IMR-90 (cell line): ENCODE data around the gene NCKAP5. TPM values are rescaled to one million over a fixed set of nuclear protein-coding genes. Genes with fewer than 3 reads are reported as not detected.

ENCODE experiments used
- ATAC-seq: fragments of 200-7000 bp; cut with Tn5 transposase; 2 replicates; pipeline ENCODE4 v1.9.1; 2020; ENCODE audit warnings: low read depth, mild to moderate bottlenecking, moderate library complexity
- BruUV-seq: library from RNA; stranded (reverse); fragments of 400-500 nt; replicated peaks from 2 replicates; lab custom pipeline; 2021; lab: Mats Ljungman, UMichigan
- CTCF ChIA-PET: fragments of 300-600 bp; formaldehyde crosslinking; extraction: SDS; loops from one replicate; lab custom pipeline; 2021; ENCODE audit warnings: antibody characterized with exemption; lab: Yijun Ruan, JAX
- POLR2A ChIA-PET: fragments of 300-600 bp; sonication (Branson Sonifier 250); formaldehyde crosslinking; loops from one replicate; lab custom pipeline; 2022; ENCODE audit warnings: antibody characterized with exemption; ENCODE audit not compliant: unreplicated experiment; lab: Charles Lee
- DNase-seq: peaks from one replicate; pipeline ENCODE4 v3.0.0; 2013
- H2AFZ ChIP-seq: replicated peaks from 2 replicates; pipeline ENCODE3; 2013; ENCODE audit warnings: low read length, mild to moderate bottlenecking; ENCODE audit not compliant: poor library complexity
- H2AK5ac ChIP-seq: 2 replicates; pipeline ENCODE4 v1.6.1; 2013; ENCODE audit warnings: low read depth, low read length, inconsistent platforms
- H2AK9ac ChIP-seq: replicated peaks from 2 replicates; pipeline ENCODE3; 2013; ENCODE audit warnings: mild to moderate bottlenecking, low read depth, low read length, moderate library complexity; ENCODE audit not compliant: poor library complexity
- H2BK120ac ChIP-seq: 2 replicates; pipeline ENCODE4 v1.6.1; 2013; ENCODE audit warnings: low read depth, low read length, inconsistent platforms
- H2BK15ac ChIP-seq: 3 replicates; pipeline ENCODE4 v1.6.1; 2013; ENCODE audit warnings: low read depth, low read length, inconsistent platforms
- H2BK20ac ChIP-seq: 2 replicates; pipeline ENCODE4 v1.6.1; 2013; ENCODE audit warnings: low read depth, mild to moderate bottlenecking, inconsistent platforms, low read length, moderate library complexity
- H2BK5ac ChIP-seq: 2 replicates; pipeline ENCODE4 v1.6.1; 2013; ENCODE audit warnings: mild to moderate bottlenecking, low read depth, low read length, inconsistent platforms; ENCODE audit not compliant: poor library complexity, severe bottlenecking
- H3K14ac ChIP-seq: replicated peaks from 2 replicates; pipeline ENCODE4 v1.6.1; 2013; ENCODE audit warnings: low read depth, low read length, inconsistent platforms
- H3K18ac ChIP-seq: 2 replicates; pipeline ENCODE4 v1.6.1; 2013; ENCODE audit warnings: low read depth, low read length, control low read depth
- H3K23ac ChIP-seq: 2 replicates; pipeline ENCODE4 v1.6.1; 2013; ENCODE audit warnings: low read depth, low read length, inconsistent platforms
- H3K27ac ChIP-seq: 2 replicates; pipeline ENCODE4 v1.5.1; 2013; ENCODE audit warnings: mild to moderate bottlenecking, control low read depth, low read length; ENCODE audit not compliant: insufficient read depth
- H3K27me3 ChIP-seq: 2 replicates; pipeline ENCODE4 v1.6.1; 2013; ENCODE audit warnings: low read length; ENCODE audit not compliant: control insufficient read depth, insufficient read depth
- H3K36me3 ChIP-seq: 2 replicates; pipeline ENCODE4 v1.6.1; 2013; ENCODE audit warnings: low read length, mixed read lengths; ENCODE audit not compliant: control insufficient read depth, insufficient read depth
- H3K4ac ChIP-seq: 2 replicates; pipeline ENCODE4 v1.6.1; 2013; ENCODE audit warnings: low read depth, low read length, inconsistent platforms
- H3K4me1 ChIP-seq: 2 replicates; pipeline ENCODE4 v1.6.1; 2013; ENCODE audit warnings: low read length, mixed read lengths; ENCODE audit not compliant: control insufficient read depth, insufficient read depth
- H3K4me2 ChIP-seq: 2 replicates; pipeline ENCODE4 v1.6.1; 2013; ENCODE audit warnings: low read depth, mild to moderate bottlenecking, control low read depth, low read length, moderate library complexity
- H3K4me3 ChIP-seq: 2 replicates; pipeline ENCODE4 v1.5.1; 2013; ENCODE audit warnings: low read depth, mild to moderate bottlenecking, control low read depth, low read length, moderate library complexity; ENCODE audit not compliant: insufficient read depth
- H3K56ac ChIP-seq: 2 replicates; pipeline ENCODE4 v1.6.1; 2013; ENCODE audit warnings: low read length, inconsistent platforms; ENCODE audit not compliant: insufficient read depth; ENCODE audit errors: extremely low read depth
- H3K79me1 ChIP-seq, 2 experiments: 2 replicates each; pipeline ENCODE4 v1.6.1; 2013; ENCODE audit warnings: low read length in 2 of 2, inconsistent platforms in 1 of 2, low read depth in 1 of 2
- H3K9ac ChIP-seq: 2 replicates; pipeline ENCODE4 v1.6.1; 2013; ENCODE audit warnings: low read depth, low read length, control low read depth
- H3K9me1 ChIP-seq: 2 replicates; pipeline ENCODE4 v1.6.1; 2013; ENCODE audit warnings: low read length, inconsistent platforms; ENCODE audit not compliant: insufficient read depth
- H3K9me3 ChIP-seq: 2 replicates; pipeline ENCODE4 v1.6.1; 2013; ENCODE audit warnings: low read length; ENCODE audit not compliant: control insufficient read depth, insufficient read depth
- H4K20me1 ChIP-seq: 2 replicates; pipeline ENCODE4 v1.6.1; 2013; ENCODE audit warnings: low read length, inconsistent platforms; ENCODE audit not compliant: insufficient read depth
- H4K5ac ChIP-seq: 2 replicates; pipeline ENCODE4 v1.6.1; 2013; ENCODE audit warnings: mild to moderate bottlenecking, low read depth, low read length, control low read depth
- H4K8ac ChIP-seq, 2 experiments: 2 replicates each; pipeline ENCODE4 v1.6.1; 2013; ENCODE audit warnings: low read depth in 2 of 2, low read length in 2 of 2, control low read depth in 1 of 2, inconsistent platforms in 1 of 2
- H4K91ac ChIP-seq: 2 replicates; pipeline ENCODE4 v1.6.1; 2013; ENCODE audit warnings: low read depth, low read length, inconsistent platforms; ENCODE audit not compliant: insufficient read depth
- BHLHE40 ChIP-seq: fragments of 150-350 bp; IDR thresholded peaks from 2 replicates; pipeline ENCODE4 v1.6.1; 2016; ENCODE audit warnings: mild to moderate bottlenecking, low read depth, low read length
- CEBPB ChIP-seq: IDR thresholded peaks from 2 replicates; pipeline ENCODE4 v1.6.1; 2012; ENCODE audit warnings: low read depth, low read length, improper control_type of control experiment
- CHD1 ChIP-seq: IDR thresholded peaks from 2 replicates; pipeline ENCODE4 v1.6.1; 2012; ENCODE audit warnings: low read depth, low read length, improper control_type of control experiment
- CTCF ChIP-seq: conservative IDR thresholded peaks from 2 replicates; pipeline ENCODE4 v1.5.1; 2012; ENCODE audit warnings: mild to moderate bottlenecking, low read depth, low read length, improper control_type of control experiment
- FOS ChIP-seq: fragments of 150-350 bp; IDR thresholded peaks from 2 replicates; pipeline ENCODE4 v1.6.1; 2016; ENCODE audit warnings: low read depth, low read length
- MAFK ChIP-seq: IDR thresholded peaks from 2 replicates; pipeline ENCODE4 v1.6.1; 2012; ENCODE audit warnings: low read depth, low read length, improper control_type of control experiment
- MAZ ChIP-seq: IDR thresholded peaks from 2 replicates; pipeline ENCODE4 v1.6.1; 2012; ENCODE audit warnings: low read depth, mild to moderate bottlenecking, low read length, improper control_type of control experiment, moderate library complexity, borderline replicate concordance
- MXI1 ChIP-seq: IDR thresholded peaks from 2 replicates; pipeline ENCODE4 v1.6.1; 2012; ENCODE audit warnings: low read depth, mild to moderate bottlenecking, low read length, moderate library complexity, borderline replicate concordance
- POLR2A ChIP-seq: IDR thresholded peaks from 2 replicates; pipeline ENCODE4 v1.6.1; 2012; ENCODE audit warnings: mild to moderate bottlenecking, low read depth, low read length
- RAD21 ChIP-seq: IDR thresholded peaks from 2 replicates; pipeline ENCODE4 v1.6.1; 2012; ENCODE audit warnings: low read length, improper control_type of control experiment
- RCOR1 ChIP-seq: IDR thresholded peaks from 2 replicates; pipeline ENCODE4 v1.6.1; 2012; ENCODE audit warnings: mild to moderate bottlenecking, low read length, improper control_type of control experiment; ENCODE audit not compliant: insufficient replicate concordance
- RFX5 ChIP-seq: IDR thresholded peaks from 2 replicates; pipeline ENCODE4 v1.8.0; 2012; ENCODE audit warnings: low read depth, mild to moderate bottlenecking, low read length, moderate library complexity
- SMC3 ChIP-seq: fragments of 150-350 bp; IDR thresholded peaks from 2 replicates; pipeline ENCODE4 v1.6.1; 2016; ENCODE audit warnings: low read depth, mild to moderate bottlenecking, antibody characterized with exemption, low read length, moderate library complexity
- WGBS, 2 experiments: methylation state at CpG; one replicate each; pipeline versions ENCODE4 v1.1.5 to v1.1.7; 2013; ENCODE audit warnings: missing lambda C conversion rate in 2 of 2; ENCODE audit not compliant: insufficient read length in 1 of 2; ENCODE audit errors: extremely low coverage in 2 of 2; 5-methylcytosine and 5-hydroxymethylcytosine counted together
- dilution Hi-C: fragments of 300-500 bp; cut with HindIII; formaldehyde crosslinking; loops from one replicate; pipeline ENCODE4 v1.14.3; 2018; ENCODE audit warnings: low sequenced_read_pairs; ENCODE audit not compliant: unreplicated experiment
- in situ Hi-C: fragments of 300-500 bp; cut with MboI; formaldehyde crosslinking; loops from 3 replicates; pipeline ENCODE4 v1.14.3; 2019; ENCODE audit warnings: low sequenced_read_pairs, inconsistent platforms, mixed read lengths
- intact Hi-C: fragments of 100-400 bp; cut with micrococcal nuclease; formaldehyde crosslinking; loops from 2 replicates; pipeline ENCODE4 v1.10.0; 2022
- polyA plus RNA-seq, 3 experiments: library from polyadenylated mRNA; depleted of rRNA; stranded (reverse); fragments of >200 nt; gene quantifications; 2 replicates each; pipeline ENCODE4 v1.2.3, GENCODE V29; 2012; ENCODE audit warnings: low replicate concordance in 1 of 3
- total RNA-seq: library from RNA; depleted of rRNA; stranded (reverse); fragments of >200 nt; gene quantifications from 2 replicates; pipeline ENCODE4 v1.2.3, GENCODE V29; 2012

The NCKAP5 gene
- total and polyA plus RNA-seq, 2 of the 4 experiments (the other 2 are of a cell fraction) = 2.7 to 3.9 TPM

GRCh38 chr2:132715386-132716351, 852.6 kb downstream of the NCKAP5 start (continued):
- TF ChIP-seq MAZ (no peak), MXI1 (no peak)

GRCh38 chr2:132703396-132703795, 864.9 kb downstream of the NCKAP5 start:
- DNase-seq (peak; percentile 93), ATAC-seq (peak; percentile 76)
- no peaks in the 10 kb centered on the region for H3K9me3 ChIP-seq
- H3K9me1 ChIP-seq = peaks cover 7% of the 10 kb centered on the region
- in situ Hi-C loops = no loop called here
- H3K4me2 ChIP-seq = no peak overlapping the region
- 0 out of 2 replicates have a peak overlapping the region, but pooled peaks have one; percentile 25 for H2BK20ac ChIP-seq
- H2BK15ac ChIP-seq = no peak overlapping the region
- WGBS, 2 experiments = no CpG with 5 or more reads among the region's 4 CpGs
- H2AK9ac ChIP-seq = no peak overlapping the region
- peaks cover 0 to 3% of the 10 kb centered on the region in 2 experiments; a peak in 1 of 4 replicates for H3K79me1 ChIP-seq
- no TSS peak for BruUV-seq
- H3K9ac ChIP-seq = no peak overlapping the region
- no peak overlapping the region for H2AFZ ChIP-seq
- H3K36me3 ChIP-seq = peaks cover 9% of the 10 kb centered on the region
- intact Hi-C loops = no loop called here
- no peaks in the 10 kb centered on the region for H3K27me3 ChIP-seq
- no peaks in the 10 kb centered on the region for H4K20me1 ChIP-seq
- no peak overlapping the region for H2BK120ac ChIP-seq
- H4K91ac ChIP-seq = no peak overlapping the region
- POLR2A ChIA-PET = no interaction called here
- no peak overlapping the region for H4K5ac ChIP-seq
- H3K4me3 ChIP-seq = no peak overlapping the region
- no peak overlapping the region for H3K4ac ChIP-seq
- no peak overlapping the region for H2AK5ac ChIP-seq
- no peak overlapping the region for H3K56ac ChIP-seq
- dilution Hi-C loops = no loop called here
- CTCF ChIA-PET = no interaction called here
- peaks cover 4% of the 10 kb centered on the region; the same call in 1 of the 2 replicates for H3K4me1 ChIP-seq
- no peak overlapping the region for H4K8ac ChIP-seq
- no peak overlapping the region for H3K23ac ChIP-seq
- H3K27ac ChIP-seq = no peak overlapping the region
- H3K18ac ChIP-seq = no peak overlapping the region
- no peak overlapping the region for H3K14ac ChIP-seq
- H2BK5ac ChIP-seq = no peak overlapping the region
- TF ChIP-seq FOS = peak; percentile 63
- TF ChIP-seq SMC3 = no peak
- no peak for TF ChIP-seq MXI1
- no peak for TF ChIP-seq MAZ
- TF ChIP-seq POLR2A = no peak
- TF ChIP-seq CHD1 = no peak
- TF ChIP-seq CEBPB = 0 out of 2 replicates have a peak, but pooled peaks have one; percentile 17
- no peak for TF ChIP-seq RAD21
- TF ChIP-seq BHLHE40 = peak; percentile 14; the same call in 1 of the 2 replicates
- TF ChIP-seq RCOR1 = no peak
- TF ChIP-seq CTCF = no peak
- no peak for TF ChIP-seq RFX5
- no peak for TF ChIP-seq MAFK
